Tongue (tissue), 2 donors: ENCODE results near the gene RTCA. TPM values are rescaled to one million over a fixed set of nuclear protein-coding genes. Genes with fewer than 3 reads are reported as not detected.
"Not testable (repeated sequence)": the region's sequence is repeated elsewhere in the genome, so short reads cannot be mapped to it uniquely, and the experiment has no call there.

Experiments used
- DNase-seq: peaks from one replicate; pipeline ENCODE4 v3.0.0-alpha.2; 2015
- total RNA-seq: library from RNA; depleted of rRNA; stranded (reverse); fragments of >200 nt; gene quantifications from one replicate; pipeline ENCODE4 v1.2.3, GENCODE V29; 2014

RTCA gene
- 30.6 TPM for total RNA-seq

DNA sequence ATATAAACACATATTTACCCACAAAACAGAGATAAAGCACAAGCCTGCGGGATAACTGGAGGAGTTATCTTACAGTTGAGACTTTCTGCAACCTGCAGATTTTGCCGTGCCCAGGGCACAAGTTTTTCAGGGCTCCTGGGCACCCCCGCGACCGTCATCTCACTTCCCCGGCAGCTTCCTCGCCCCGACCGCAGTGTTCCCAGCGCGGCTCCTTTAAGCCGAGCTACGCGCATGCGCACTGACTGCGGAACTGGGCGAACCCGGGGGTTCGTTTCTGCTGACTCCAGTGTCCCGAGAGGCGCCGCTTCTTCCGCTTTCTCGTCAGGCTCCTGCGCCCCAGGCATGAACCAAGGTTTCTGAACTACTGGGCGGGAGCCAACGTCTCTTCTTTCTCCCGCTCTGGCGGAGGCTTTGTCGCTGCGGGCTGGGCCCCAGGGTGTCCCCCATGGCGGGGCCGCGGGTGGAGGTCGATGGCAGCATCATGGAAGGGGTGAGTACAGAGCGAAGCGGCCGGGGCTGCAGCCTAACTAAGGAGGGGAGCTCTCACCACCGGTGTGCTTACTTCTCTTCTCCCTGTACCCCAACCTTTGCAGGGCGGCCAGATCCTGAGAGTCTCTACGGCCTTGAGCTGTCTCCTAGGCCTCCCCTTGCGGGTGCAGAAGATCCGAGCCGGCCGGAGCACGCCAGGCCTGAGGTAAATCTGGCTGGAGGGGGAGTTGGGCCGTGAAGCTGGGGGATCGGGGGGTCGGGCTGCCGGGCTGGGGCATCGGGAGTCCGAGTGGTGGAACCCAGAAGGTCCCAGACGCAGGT is at the start of gene RTCA:
Gene RTCA, plus strand, starts transcription at position 286 of the 810 bp plus-strand sequence. Its CDS starts 160 bp downstream, at position 446.
- peak; percentile 98 for DNase-seq

DNA sequence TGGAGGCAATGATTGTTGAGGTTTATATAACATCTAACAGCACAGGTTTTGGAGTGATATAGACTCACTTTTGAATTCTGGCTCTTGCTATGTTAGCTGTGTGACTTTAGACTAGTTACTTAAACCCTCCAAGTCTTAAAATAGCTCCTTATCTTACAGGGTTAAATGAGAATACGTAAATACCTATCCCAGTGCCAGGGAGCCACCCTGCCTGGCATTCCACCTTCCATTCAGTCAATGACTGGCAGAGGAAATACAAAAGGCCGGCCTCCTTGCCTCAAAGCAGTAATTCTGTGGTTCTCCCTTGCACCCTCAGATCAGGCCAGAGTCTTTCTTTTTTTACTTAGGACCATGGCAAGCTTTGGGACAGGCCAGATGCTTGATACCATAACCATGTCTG is 48.2 kb upstream of the RTCA start:
- DNase-seq = no peak

DNA sequence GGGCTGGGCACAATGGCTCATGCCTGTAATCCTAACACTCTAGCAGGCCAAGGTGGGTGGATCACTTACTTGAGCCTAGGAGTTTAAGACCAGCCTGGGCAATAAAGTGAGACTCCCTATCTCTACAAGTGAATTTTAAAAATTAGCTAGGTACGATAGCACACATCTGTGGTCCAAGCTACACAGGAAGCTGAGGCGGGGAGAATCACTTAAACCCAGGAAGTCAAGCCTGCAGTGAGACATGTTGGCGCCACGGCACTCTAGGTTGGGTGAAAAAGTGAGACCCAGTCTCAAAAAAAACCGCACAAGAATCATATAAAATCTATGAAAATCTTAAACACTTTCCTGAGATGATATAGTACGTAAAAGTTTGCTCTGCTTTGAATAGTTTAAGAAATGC is 46.6 kb upstream of the RTCA start:
- DNase-seq = no peak

DNA sequence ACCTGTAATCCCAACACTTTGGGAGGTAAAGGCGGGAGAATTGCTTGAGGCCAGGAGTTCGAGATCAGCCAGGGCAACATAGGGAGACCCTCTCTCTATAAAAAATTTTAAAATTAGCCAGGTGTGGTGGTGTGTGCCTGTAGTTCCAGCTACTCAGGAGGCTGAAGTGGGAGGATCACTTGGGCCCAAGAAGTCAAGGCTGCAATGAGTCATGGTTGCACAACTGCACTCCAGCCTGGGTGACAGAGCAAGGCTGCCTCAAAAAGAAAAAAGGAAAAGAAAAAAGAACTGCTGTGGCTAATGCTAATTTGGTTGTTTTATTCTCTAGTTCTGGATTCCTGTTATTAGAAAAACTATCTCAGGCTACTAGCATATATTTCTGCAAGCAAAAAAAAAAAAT is 46.1 kb upstream of the RTCA start:
- no peak for DNase-seq

DNA sequence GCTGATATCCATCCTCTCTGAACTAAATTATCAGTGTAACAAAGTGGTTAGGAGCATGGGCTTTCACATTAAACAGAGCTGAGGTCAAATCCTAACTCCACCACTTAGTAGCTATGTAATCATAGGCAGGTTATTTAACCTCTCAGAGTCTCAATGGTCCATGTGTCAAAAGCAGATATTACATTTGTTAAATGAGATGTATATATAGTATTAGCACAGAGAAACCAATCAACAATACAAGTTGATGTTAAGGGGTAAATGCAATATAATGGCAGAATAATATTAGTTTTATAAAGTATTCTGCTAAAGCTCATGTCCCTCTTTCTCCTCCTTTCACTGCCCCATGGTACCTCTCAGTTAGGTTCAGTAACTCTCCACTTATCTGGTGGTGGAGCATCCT is 43.6 kb upstream of the RTCA start:
- no peak for DNase-seq

DNA sequence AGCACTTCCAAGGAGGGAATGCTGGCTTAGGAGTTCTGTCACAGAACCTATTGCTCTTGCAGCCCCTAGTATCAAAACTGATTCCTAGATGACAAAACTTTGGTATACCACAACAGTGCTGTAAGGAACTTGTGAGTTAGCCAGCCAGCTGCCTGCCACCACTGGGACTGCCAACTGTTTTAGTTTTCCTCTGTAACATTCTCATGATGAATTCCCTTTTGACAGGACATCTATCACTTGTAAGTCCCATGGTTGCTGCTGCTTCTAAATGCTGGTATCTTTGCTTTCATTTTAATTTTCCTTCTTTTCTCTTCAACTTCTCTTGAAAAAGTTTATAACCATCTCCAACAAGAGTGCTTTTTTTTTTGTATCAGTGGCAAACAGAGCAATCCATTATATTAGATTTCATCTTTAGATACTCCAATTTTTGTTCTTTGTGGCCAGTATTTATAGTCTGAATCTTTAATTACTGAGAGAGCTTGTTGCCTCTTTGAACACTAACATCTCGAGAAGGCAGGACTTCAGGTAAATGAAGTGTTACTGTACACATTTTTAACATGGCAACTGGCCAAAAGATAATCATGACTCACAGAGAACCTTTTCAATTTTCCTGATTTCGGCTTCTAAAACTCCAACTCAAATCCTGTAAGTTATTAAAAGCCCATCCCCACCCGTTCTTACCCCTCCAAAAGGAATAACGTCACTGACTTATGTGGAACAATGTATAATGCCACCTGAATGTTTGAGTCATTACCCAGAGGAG is 36.2 kb upstream of the RTCA start:
- no peak for DNase-seq

DNA sequence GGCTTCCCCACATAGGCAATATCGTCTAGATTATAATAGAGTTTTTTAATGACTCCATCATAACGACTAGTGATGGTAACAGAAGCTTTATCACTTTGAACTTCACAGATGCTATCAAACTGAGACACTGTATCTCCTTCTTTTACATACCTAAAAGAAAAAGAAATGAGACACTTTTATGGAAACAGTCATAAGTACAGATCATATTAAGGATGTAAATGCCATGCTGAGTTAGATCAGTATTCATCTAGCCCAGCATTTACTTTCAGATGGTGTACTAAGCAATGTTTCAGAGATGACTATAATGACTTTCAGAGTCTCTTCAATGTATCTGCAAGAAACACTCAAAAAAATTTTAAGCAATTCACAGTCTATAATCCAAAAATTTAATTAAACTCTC is 35.3 kb upstream of the RTCA start:
- DNase-seq = no peak

DNA sequence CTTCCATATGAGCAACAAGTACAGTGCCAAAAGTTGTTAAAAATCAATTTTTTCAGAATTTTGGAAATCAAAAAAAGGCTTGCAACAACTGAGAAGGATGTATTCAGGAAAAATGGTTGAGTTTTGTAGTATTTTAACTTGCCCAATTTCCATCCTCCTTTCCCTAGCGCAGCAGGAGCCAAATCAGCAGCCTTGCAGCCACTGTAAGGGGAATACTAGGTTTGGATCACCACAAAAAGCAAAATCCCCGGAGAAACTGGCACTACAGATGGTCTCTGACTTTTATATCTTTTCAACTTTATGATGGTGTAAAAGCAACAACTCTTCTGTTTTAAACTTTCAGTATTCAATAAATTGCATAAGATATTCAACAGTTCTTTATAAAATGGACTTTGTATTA is 34.3 kb upstream of the RTCA start:
- no peak for DNase-seq

DNA sequence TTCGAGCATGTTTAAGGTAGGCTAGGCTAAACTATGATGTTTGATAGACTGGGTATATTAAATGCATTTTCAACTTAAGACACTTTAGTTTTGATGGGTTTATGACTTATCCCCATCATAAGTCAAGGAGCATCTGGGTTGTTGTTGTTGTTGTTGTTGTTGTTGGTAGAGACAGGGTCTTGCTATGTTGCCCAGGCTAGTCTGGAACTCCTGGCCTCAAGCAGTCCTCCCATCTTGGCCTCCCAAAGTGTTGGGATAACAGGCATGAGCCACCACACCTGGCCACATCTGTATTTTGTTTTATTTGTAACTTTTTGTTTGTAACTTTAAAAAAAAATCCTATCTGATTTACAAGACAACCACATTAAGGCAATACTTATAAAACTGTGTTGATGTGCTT is 33.9 kb upstream of the RTCA start:
- DNase-seq = no peak

DNA sequence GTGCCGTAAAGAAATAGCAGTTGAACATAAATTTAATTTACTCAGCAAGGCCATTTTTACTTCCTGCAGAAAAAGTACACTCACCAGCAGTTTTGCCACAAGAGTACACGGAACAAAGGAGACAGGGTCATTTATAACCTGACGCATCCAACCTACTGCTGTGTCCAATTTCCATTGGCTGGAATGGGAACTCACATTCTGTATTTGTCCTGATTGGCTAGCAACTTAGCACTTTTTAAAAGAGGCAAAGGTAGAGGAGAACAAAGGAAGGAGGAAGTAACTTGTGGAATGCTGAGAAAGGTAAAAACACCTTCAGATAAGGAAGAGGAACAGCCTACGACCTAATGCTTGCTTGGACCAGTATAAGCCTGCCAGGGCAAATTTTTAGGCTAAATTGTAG is 32.5 kb upstream of the RTCA start:
- not testable (repeated sequence) for DNase-seq

DNA sequence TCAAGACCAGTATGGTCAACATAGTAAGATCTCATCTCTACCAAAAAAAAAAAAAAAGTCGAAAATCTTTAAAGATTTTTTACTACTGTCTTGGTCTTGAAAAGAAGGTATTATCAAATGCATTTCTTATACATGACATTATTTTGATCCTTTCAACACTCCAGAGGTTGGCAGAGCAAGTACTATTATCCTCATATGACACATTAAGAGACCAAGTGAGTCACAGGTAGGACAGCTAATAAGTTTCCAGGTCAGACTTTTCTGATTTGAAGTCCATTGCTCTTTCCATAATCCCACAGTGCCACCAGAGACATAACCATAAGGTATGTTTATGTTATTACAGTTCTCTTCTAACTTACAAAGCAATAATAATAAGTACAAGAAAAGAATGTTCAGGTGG is 31.6 kb upstream of the RTCA start:
- no peak for DNase-seq

DNA sequence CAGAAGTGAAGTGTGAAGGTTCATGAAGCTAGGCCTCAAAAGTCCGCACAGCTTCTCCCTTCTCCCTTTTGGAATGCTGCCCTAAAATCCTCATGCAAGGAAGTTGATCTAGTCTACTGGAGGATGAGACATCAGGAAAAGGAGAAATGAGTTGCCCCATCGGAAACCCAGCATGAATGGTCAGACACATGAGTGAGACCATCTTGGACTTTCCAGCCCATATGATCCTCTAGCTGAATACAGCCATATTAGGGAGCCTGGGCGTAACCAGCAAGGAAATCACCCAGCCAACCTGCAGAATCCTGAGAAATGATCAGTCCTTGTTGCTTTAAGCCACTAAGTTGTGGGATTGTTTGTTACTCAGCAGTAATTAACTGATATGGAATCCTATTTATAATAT is 28.9 kb upstream of the RTCA start:
- no peak for DNase-seq

DNA sequence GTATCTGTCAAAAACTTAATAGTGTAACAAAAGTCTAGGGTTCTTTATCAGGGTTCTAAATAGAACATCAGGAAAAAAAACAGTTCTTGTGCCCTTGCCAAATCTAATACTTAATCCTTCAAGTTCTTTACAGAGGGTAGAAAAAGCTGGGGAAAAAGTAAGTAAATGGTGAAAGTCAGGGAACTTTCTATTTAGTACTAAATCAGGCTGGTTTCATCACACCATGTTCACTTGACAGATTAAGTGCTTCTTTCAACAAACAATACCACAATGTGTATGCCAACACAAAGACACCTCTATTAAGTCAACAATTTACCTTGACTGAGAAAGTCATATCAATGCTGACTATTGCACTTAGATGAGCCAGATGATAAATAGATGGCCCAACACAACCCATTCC is 26.1 kb upstream of the RTCA start:
- DNase-seq = no peak

DNA sequence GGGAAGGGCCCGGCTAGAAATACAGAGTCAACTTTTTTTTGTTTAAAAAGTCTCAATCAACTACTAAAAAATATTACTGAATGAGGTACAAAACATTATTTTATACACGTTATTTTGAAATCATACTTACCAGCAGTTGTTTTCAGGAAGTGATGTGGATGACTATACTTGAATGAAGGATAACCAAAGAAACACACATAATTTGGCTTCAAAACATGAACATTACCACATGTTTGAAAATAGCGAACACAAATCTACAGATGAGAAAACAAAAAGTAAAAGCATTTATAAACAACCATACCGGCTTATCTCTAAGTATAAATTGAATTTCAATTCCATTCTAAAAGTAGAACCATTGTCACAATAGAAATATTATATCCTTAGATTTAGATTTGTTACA is 25.4 kb upstream of the RTCA start:
- no peak for DNase-seq

DNA sequence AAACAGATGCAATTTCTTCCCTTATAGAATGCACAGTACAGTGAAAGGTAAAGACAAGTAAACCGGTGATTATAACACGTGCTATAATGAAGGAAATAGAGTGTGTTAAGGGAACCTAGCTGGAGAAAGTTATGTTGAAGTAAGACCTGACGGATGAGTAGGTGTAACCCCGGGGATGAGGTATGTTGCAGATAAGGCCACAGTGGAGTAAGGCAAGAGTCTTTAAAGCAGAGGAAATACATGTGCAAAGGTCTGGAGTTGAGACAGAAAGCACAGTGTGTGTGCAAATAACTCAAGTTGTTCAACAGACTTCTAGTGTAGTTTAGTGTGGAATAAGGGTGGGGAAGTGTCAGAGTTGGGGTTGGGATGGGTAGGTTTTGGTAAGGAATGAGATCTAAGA is 19.3 kb upstream of the RTCA start:
- no peak for DNase-seq

DNA sequence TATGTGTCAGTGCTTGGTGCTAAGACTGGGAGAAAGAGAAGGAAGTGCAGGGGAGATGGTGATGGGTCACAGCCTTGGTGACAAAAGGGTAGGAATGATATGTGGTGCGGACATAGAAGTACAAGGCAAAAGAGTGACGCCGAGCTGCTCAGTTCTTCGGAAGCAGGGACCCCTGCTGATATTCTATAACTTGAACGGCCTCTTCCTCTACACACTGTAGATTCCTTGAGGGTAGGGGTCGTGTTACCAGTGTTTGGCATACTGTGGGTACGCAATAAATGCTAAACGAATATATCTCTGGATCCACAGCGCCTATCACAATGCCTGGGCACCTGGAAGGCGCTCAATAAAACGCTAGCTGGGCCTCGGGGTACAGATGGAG is 16.9 kb upstream of the RTCA start:
- DNase-seq = peak; percentile 3

DNA sequence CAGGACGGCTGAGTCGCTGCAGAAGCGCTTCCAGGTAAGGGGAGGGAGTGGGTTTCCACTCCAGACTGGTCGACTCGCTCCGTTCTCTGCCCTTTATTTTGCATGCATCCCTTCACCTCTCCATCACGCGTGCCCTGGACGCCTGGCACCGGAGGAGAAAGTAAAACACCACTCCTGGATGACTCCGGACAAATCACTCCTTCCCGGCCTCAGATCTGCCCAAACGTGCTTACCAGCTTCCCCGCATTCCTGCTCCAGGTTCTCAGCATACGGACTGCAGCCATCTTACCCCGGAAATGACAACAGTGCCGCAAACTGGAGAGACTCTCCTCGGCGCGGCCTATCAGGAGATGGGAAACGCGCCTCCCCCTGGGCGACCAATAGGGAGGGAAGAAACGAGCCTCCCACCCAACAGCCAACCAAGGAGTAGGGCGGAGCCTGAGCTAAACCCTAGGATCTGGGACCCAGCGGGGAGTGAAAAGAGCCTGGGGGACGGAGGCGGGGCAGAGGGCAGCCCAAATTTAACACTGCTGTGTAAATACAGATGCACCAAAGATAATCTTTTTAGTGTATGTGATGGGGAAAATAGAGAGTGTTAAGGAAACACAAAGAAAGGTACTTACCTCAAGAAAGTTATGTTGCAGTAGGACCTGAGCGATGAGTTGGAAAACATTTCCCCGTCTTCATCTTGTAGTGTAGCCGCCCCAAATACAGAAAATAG is 16.3 kb upstream of the RTCA start, which contains the start of gene DBT:
Gene DBT, minus strand, starts transcription at position 298 of the 721 bp plus-strand sequence. Its CDS starts 14 bp downstream, at position 284.
- DNase-seq = peak; percentile 98

DNA sequence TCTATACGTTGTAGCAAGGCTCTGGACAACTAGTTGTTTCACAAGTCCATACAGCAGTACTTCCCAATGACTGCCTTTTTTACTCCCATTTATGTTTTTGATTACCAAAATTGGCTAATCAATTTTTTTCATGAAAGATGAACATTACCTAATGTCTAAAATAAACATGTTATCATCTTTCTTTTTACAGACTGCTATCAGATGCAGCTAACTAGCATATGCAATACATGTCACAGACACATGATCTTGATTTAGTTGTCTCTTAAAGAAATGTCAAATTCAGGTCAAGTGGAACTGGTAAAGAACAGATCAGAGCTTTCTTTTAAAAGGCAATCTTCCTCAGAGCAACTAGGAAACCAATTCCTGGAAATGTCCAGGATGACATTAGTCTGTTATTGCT is 15.8 kb upstream of the RTCA start:
- peak; percentile 28 for DNase-seq

DNA sequence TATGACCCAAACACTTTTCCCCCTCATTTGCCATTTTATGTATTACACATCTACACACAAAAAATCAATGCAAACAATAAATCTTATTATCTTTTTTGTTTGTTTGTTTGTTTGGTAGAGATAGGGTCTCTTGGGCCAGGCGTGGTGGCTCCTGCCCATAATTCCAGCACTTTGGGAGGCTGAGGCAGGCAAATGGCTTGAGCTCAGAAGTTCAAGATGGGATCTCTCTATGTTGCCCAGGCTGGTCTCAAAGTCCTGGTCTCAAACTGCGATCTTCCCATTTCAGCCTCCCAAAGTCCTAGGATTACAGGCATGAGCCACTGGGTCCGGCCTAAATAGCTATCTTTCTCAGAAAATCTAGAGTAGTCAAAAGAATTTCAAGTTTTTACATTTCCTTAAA is 15.2 kb upstream of the RTCA start:
- DNase-seq = no peak

DNA sequence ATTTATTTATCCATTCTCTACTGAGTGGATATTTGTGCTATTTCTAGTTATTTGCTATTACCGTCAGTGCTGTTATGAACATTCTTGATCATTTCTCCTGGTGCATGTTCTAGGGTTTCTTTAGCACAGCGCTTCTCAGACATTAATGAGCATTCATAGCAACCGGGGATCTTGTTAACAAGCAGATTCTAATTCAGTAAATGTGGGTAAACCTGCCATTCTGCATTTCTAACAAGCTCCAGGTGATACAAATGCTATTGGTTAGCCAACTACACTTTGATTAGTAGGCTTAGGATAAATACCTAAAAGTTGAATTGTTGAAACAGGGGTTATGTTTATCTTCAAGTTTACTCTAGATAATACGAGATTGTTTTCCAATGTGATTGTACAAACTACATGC is 13.1 kb upstream of the RTCA start:
- no peak for DNase-seq

DNA sequence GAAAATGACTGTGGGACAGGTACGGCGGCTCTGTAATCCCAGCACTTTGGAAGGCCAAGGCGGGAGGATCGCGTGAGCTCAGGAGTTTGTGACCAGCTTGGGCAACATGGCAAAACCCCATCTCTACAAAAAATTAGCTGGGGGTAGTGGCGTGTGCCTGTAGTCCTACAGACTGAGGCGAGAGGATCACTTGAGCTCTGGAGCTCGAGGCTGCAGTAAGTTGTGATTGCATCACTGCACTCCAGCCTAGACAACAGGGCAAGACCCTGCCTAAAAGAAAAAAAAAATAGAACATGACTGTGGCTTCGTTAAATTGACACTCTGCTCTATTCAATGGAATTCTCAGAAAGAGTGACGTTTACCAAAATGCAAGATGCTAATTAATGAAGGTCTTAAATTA is 12.5 kb upstream of the RTCA start:
- no peak for DNase-seq

DNA sequence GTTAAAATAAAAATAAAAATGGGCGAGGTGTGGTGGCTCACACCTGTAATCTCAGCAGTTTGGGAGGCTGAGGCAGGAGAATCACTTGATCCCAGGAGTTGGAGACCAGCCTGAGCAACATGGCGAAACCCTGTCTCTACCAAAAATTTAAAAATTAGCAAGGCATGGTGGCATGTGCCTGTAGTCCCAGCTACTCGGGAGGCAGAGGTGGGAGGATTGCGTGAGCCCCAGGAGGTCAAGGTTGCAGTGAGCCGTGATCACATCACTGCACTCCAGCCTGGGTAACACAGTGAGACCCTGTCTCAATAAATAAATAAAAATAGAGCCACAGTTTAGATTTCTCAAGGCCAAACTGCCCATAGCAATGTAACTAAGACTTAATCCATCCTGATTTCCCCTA is 9.7 kb upstream of the RTCA start:
- not testable (repeated sequence) for DNase-seq

DNA sequence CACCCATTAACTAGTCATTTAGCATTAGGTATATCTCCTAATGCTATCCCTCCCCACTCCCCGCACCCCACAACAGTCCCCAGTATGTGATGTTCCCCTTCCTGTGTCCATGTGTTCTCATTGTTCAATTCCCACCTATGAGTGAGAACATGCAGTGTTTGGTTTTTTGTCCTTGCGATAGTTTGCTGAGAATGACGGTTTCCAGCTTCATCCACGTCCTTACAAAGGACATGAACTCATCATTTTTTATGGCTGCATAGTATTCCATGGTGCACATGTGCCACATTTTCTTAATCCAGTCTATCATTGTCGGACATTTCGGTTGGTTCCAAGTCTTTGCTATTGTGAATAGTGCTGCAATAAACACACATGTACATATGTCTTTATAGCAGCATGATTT is 7.6 kb upstream of the RTCA start:
- not testable (repeated sequence) for DNase-seq
